Fibroblast of the conjunctiva (primary cell): ENCODE data around the gene SMKR1.
"Not testable (repeated sequence)": the region's sequence is repeated elsewhere in the genome, so short reads cannot be mapped to it uniquely, and the experiment has no call there.

Experiments
- DNase-seq: peaks from one replicate; pipeline ENCODE4 v3.0.0-alpha.2; 2010; ENCODE audit warnings: low read depth

The SMKR1 gene

GRCh38 chr7:129501760-129502707 is at the start of gene SMKR1:
SMKR1 (plus strand) TSS chr7:129502531; CDS start chr7:129502825, 294 bp downstream.
- DNase-seq = no peak

GRCh38 chr7:129452589-129453231 is 49.6 kb upstream of the SMKR1 start:
- no peak for DNase-seq

GRCh38 chr7:129453510-129454248 is 48.7 kb upstream of the SMKR1 start:
- DNase-seq = no peak

- no peak for DNase-seq
Observed at GRCh38 chr7:129454249-129454551, 48.1 kb upstream of the SMKR1 start.

GRCh38 chr7:129456421-129456820 is 45.9 kb upstream of the SMKR1 start:
- DNase-seq = no peak

GRCh38 chr7:129457101-129457500 is 45.2 kb upstream of the SMKR1 start:
- DNase-seq = no peak

- DNase-seq = no peak
Observed at GRCh38 chr7:129458171-129458570, 44.2 kb upstream of the SMKR1 start.

GRCh38 chr7:129461809-129462208 is 40.5 kb upstream of the SMKR1 start:
- no peak for DNase-seq

- no peak for DNase-seq
Observed at GRCh38 chr7:129462420-129462819, 39.9 kb upstream of the SMKR1 start.

- DNase-seq = no peak
Observed at GRCh38 chr7:129464194-129464593, 38.1 kb upstream of the SMKR1 start.

- no peak for DNase-seq
Observed at GRCh38 chr7:129465080-129465479, 37.3 kb upstream of the SMKR1 start.

GRCh38 chr7:129466796-129467195 is 35.5 kb upstream of the SMKR1 start:
- DNase-seq = no peak

GRCh38 chr7:129468087-129468486 is 34.2 kb upstream of the SMKR1 start:
- no peak for DNase-seq

GRCh38 chr7:129468547-129468946 is 33.8 kb upstream of the SMKR1 start:
- DNase-seq = no peak

- DNase-seq = no peak
Observed at GRCh38 chr7:129469930-129470329, 32.4 kb upstream of the SMKR1 start.

- DNase-seq = no peak
Observed at GRCh38 chr7:129470411-129470810, 31.9 kb upstream of the SMKR1 start.

- DNase-seq = no peak
Observed at GRCh38 chr7:129471402-129471827, 30.9 kb upstream of the SMKR1 start.

- not testable (repeated sequence) for DNase-seq
Observed at GRCh38 chr7:129475931-129476330, 26.4 kb upstream of the SMKR1 start.

- DNase-seq = not testable (repeated sequence)
Observed at GRCh38 chr7:129476398-129476797, 25.9 kb upstream of the SMKR1 start.

GRCh38 chr7:129479831-129480230 is 22.5 kb upstream of the SMKR1 start:
- no peak for DNase-seq

GRCh38 chr7:129480674-129481363 is 21.5 kb upstream of the SMKR1 start:
- no peak for DNase-seq

GRCh38 chr7:129481376-129481775 is 21.0 kb upstream of the SMKR1 start:
- DNase-seq = not testable (repeated sequence)
